OCI-LY3 (cell line): ENCODE measurements around the gene CPT1C.

Experiments
- H2AFZ ChIP-seq: fragments of 200-600, 300-600 bp; shearing (Covaris generic); 2 replicates; pipeline ENCODE4 v1.6.0; 2014; ENCODE audit warnings: antibody characterized with exemption, low read depth, low read length
- H3K27ac ChIP-seq: fragments of 200-600, 300-600 bp; sonication (generic); 2 replicates; pipeline ENCODE4 v1.5.1; 2014; ENCODE audit warnings: mild to moderate bottlenecking, low read length, moderate library complexity, mixed read lengths
- H3K27me3 ChIP-seq: fragments of 200-600, 300-600 bp; sonication (generic); 2 replicates; pipeline ENCODE4 v1.6.1; 2014; ENCODE audit warnings: low read depth, low read length, mixed read lengths
- H3K36me3 ChIP-seq: fragments of 200-600, 300-600 bp; sonication (generic); replicated peaks from 2 replicates; pipeline ENCODE3; 2014; ENCODE audit warnings: low read depth, low read length, mixed read lengths
- H3K4me1 ChIP-seq: fragments of 300-600, 200-600 bp; sonication (generic); 2 replicates; pipeline ENCODE4 v1.6.1; 2014; ENCODE audit warnings: low read length, mixed read lengths
- H3K4me2 ChIP-seq: fragments of 200-600, 300-600 bp; sonication (generic); 2 replicates; pipeline ENCODE4 v1.6.1; 2014; ENCODE audit warnings: low read length, mixed read lengths
- H3K4me3 ChIP-seq: fragments of 300-600, 200-600 bp; sonication (generic); 2 replicates; pipeline ENCODE4 v1.5.1; 2014; ENCODE audit warnings: antibody characterized with exemption, mild to moderate bottlenecking, low read length, moderate library complexity
- H3K79me2 ChIP-seq: fragments of 300-600, 200-600 bp; shearing (Covaris generic); 2 replicates; pipeline ENCODE4 v1.6.1; 2014; ENCODE audit warnings: mild to moderate bottlenecking, low read length, mixed read lengths
- H3K9ac ChIP-seq: fragments of 300-600, 200-600 bp; shearing (Covaris generic); 2 replicates; pipeline ENCODE4 v1.6.0; 2014; ENCODE audit warnings: mild to moderate bottlenecking, low read length, moderate library complexity
- H3K9me3 ChIP-seq: fragments of 200-600, 300-600 bp; shearing (Covaris generic); 2 replicates; pipeline ENCODE4 v1.6.1; 2014; ENCODE audit warnings: low read length, mixed read lengths; ENCODE audit not compliant: insufficient read depth
- H4K20me1 ChIP-seq: fragments of 200-600, 300-600 bp; sonication (generic); 2 replicates; pipeline ENCODE4 v1.6.1; 2016; ENCODE audit warnings: low read length, mixed read lengths; ENCODE audit not compliant: insufficient read depth
- EZH2phosphoT487 ChIP-seq: fragments of 200-600 bp; shearing (Covaris generic); IDR thresholded peaks from 2 replicates; pipeline ENCODE4 v1.6.1; 2018; ENCODE audit warnings: antibody characterized with exemption, mixed run types, low read depth
- TF ChIP-seq, protein P1 (sequence below): fragments of 200-600, 300-600 bp; sonication (generic); IDR thresholded peaks from 2 replicates; pipeline ENCODE4 v1.5.1; 2014; ENCODE audit warnings: antibody characterized with exemption, low read length, low read depth

The CPT1C gene

DNA sequence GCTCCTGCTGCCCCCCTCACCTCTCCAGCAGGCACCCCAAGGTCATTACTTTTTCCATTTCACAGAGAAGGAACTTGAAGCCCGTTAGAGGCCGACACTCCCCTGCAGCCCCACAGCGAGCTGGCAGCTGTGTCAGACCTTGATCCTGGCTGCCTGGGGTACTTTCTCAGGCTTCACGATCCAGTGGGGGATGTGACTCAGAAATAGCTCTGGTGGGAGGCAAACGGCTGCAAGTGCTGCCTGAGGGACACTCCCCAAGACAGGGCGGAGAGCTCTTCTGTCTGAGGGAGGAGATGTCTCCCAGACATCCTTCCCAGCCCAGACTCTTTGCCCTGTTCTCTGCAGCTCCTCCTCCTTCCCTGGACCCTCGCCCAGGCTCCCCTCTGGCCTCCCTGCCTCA lies 67.4 kb downstream of the CPT1C start:
- H3K36me3 ChIP-seq, result no peaks in the 10 kb centered on the region
- H3K9ac ChIP-seq, result no peak overlapping the region
- no peaks in the 10 kb centered on the region for H4K20me1 ChIP-seq
- H2AFZ ChIP-seq, result no peak overlapping the region
- no peak for TF ChIP-seq EZH2phosphoT487
- TF ChIP-seq, protein P1, sequence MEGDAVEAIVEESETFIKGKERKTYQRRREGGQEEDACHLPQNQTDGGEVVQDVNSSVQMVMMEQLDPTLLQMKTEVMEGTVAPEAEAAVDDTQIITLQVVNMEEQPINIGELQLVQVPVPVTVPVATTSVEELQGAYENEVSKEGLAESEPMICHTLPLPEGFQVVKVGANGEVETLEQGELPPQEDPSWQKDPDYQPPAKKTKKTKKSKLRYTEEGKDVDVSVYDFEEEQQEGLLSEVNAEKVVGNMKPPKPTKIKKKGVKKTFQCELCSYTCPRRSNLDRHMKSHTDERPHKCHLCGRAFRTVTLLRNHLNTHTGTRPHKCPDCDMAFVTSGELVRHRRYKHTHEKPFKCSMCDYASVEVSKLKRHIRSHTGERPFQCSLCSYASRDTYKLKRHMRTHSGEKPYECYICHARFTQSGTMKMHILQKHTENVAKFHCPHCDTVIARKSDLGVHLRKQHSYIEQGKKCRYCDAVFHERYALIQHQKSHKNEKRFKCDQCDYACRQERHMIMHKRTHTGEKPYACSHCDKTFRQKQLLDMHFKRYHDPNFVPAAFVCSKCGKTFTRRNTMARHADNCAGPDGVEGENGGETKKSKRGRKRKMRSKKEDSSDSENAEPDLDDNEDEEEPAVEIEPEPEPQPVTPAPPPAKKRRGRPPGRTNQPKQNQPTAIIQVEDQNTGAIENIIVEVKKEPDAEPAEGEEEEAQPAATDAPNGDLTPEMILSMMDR, result no peak
- H3K27ac ChIP-seq, result no peak overlapping the region
- H3K9me3 ChIP-seq, result no peaks in the 10 kb centered on the region; the same call in 1 of the 2 replicates
- no peaks in the 10 kb centered on the region for H3K27me3 ChIP-seq
- no peaks in the 10 kb centered on the region for H3K4me1 ChIP-seq
- H3K4me3 ChIP-seq, result no peak overlapping the region
- no peaks in the 10 kb centered on the region for H3K79me2 ChIP-seq
- no peak overlapping the region for H3K4me2 ChIP-seq

DNA sequence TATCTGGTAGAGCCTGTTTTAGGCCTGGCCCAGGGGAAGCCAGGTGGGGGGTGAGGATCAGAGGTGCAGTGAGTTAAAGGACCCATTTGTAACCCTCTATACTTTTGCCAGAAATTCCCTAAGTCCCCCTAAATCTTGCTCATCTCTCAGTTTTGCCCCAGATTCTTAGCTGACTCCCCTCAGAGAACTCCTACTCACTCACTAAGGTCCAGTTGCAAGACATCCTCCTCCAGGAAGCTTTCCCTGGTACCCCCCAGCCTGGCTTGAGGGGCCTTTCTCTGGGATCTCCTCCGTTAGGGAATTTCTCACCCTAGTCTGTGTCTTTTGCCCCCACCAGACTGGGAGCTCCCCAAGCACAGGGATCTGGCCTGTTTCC lies 70.3 kb downstream of the CPT1C start:
- Histone ChIP-seq H3K4me3 (no peak overlapping the region), H3K9me3 (no peaks in the 10 kb centered on the region; the same call in 1 of the 2 replicates), H3K27ac (no peak overlapping the region), H3K36me3 (no peaks in the 10 kb centered on the region), H3K4me1 (peaks cover 7% of the 10 kb centered on the region), H3K27me3 (no peaks in the 10 kb centered on the region), H3K79me2 (no peaks in the 10 kb centered on the region), H4K20me1 (no peaks in the 10 kb centered on the region), H3K4me2 (no peak overlapping the region), H3K9ac (no peak overlapping the region), H2AFZ (no peak overlapping the region)
- TF ChIP-seq EZH2phosphoT487, result no peak
- TF ChIP-seq, protein P1, result no peak

GRCh38 chr19:49761625-49762311 lies 70.9 kb downstream of the CPT1C start:
- Histone ChIP-seq H3K79me2 (no peaks in the 10 kb centered on the region), H3K27ac (no peak overlapping the region), H3K36me3 (no peaks in the 10 kb centered on the region), H4K20me1 (no peaks in the 10 kb centered on the region), H3K4me3 (no peak overlapping the region), H3K4me1 (peaks cover 7% of the 10 kb centered on the region), H2AFZ (no peak overlapping the region), H3K9ac (no peak overlapping the region), H3K4me2 (no peak overlapping the region), H3K9me3 (no peaks in the 10 kb centered on the region), H3K27me3 (no peaks in the 10 kb centered on the region)
- TF ChIP-seq, protein P1, result peak; percentile 36
- TF ChIP-seq EZH2phosphoT487, result no peak

- Histone ChIP-seq H3K27ac (no peak within 1 kb of the TSS), H3K9me3 (no peaks in the 10 kb centered on the region), H3K4me1 (peaks cover 14% of the 10 kb centered on the region), H3K4me3 (no peak within 1 kb of the TSS), H3K79me2 (peaks cover 12% of the 10 kb centered on the region), H3K27me3 (no peaks in the 10 kb centered on the region), H3K9ac (no peak within 1 kb of the TSS), H2AFZ (no peak within 1 kb of the TSS), H3K36me3 (no peaks in the 10 kb centered on the region), H3K4me2 (no peak within 1 kb of the TSS), H4K20me1 (peaks cover 2% of the 10 kb centered on the region; the same call in 1 of the 2 replicates)
- TF ChIP-seq EZH2phosphoT487, result no peak
- TF ChIP-seq, protein P1, result no peak
Measured at GRCh38 chr19:49763230-49763629, 72.3 kb downstream of the CPT1C start, which contains the start of gene TSKS. TSKS (minus strand) TSS chr19:49763306; CDS start chr19:49763247, 59 bp downstream.
